Measurements from ENCODE around the gene ENKD1. TPM values are rescaled to one million over a fixed set of nuclear protein-coding genes. Genes with fewer than 3 reads are reported as not detected.

ENKD1 gene
- total RNA-seq, 5 donors from 2014 or later (not counting 1 experiment from before 2014, with no cell fraction given) = 4.2 to 12.1 (median 10.1) TPM

- ATAC-seq (replicated peaks in 1 of 4) (no peak), DNase-seq (peak in 5 of 35 experiments; percentile 22 to 45 (median 38))
- Mint-ChIP-seq H3K27me3 (no peaks in the 10 kb centered on the region), H3K4me3 (no peak overlapping the region), H3K27ac (peak overlapping the region in 1 of 2 donors; percentile 58), H3K4me1 (peaks cover 30 to 48% (median 30%) of the 10 kb centered on the region in 3 donors), H3K36me3 (no peaks in the 10 kb centered on the region), H3K9me3 (no peaks in the 10 kb centered on the region)
- no peak overlapping the region for H3K27ac ChIP-seq (ENCODE audit: low read length)
- no peaks in the 10 kb centered on the region for H3K36me3 ChIP-seq (ENCODE audit: control insufficient read depth in 2 of 2, extremely low read depth in 1 of 2, insufficient read depth in 1 of 2, low read length in 1 of 2)
- H3K4me3 ChIP-seq (ENCODE audit: control insufficient read depth in 1 of 2, extremely low read depth in 1 of 2, low read length in 1 of 2) = no peak overlapping the region
- H3K27me3 ChIP-seq (replicated peaks in 1 of 2; ENCODE audit: control insufficient read depth in 2 of 2, extremely low read depth in 1 of 2, insufficient read depth in 2 of 2, low read length in 1 of 2) = no peaks in the 10 kb centered on the region
- no peaks in the 10 kb centered on the region for H3K9me3 ChIP-seq
- ChIA-PET POLR2A (no interaction called here), CTCF (interaction anchor here (0.5 to 0.6 kb wide), 2 partner anchors 67 to 365 kb away, joined by 3 read pairs; no protein-coding TSS in a partner anchor)
- peaks cover 10 to 54% of the 10 kb centered on the region in 2 experiments for H3K4me1 ChIP-seq (ENCODE audit: control insufficient read depth in 1 of 2, extremely low read depth in 1 of 2, insufficient read depth in 2 of 2, low read length in 2 of 2)
- 94% methylated on average over 19 of the region's 25 CpGs for WGBS (ENCODE audit: insufficient coverage)
These were observed 3.2 kb downstream of the ENKD1 start for GRCh38 chr16:67663151-67663876.

- Mint-ChIP-seq H3K27me3 (no peaks in the 10 kb centered on the region), H3K36me3 (no peaks in the 10 kb centered on the region), H3K4me3 (peak overlapping the region in 1 of 3 donors; percentile 3), H3K9me3 (no peaks in the 10 kb centered on the region), H3K4me1 (peaks cover 25 to 43% (median 36%) of the 10 kb centered on the region in 3 donors), H3K27ac (no peak overlapping the region)
- ChIA-PET POLR2A (no interaction called here), CTCF (interaction anchor here in 1 of 2 donors (0.6 kb wide), 1 partner anchor 8 kb away, joined by 5 read pairs; no protein-coding TSS in a partner anchor)
- H3K4me3 ChIP-seq (ENCODE audit: control insufficient read depth in 1 of 2, extremely low read depth in 1 of 2, low read length in 1 of 2) = no peak overlapping the region
- peaks cover 0 to 1% of the 10 kb centered on the region in 2 donors for H3K36me3 ChIP-seq (ENCODE audit: control insufficient read depth in 2 of 2, extremely low read depth in 1 of 2, insufficient read depth in 1 of 2, low read length in 1 of 2)
- DNase-seq (no peak), ATAC-seq (replicated peaks in 1 of 4) (no peak)
- no peak overlapping the region for H3K27ac ChIP-seq (ENCODE audit: low read length)
- H3K9me3 ChIP-seq = no peaks in the 10 kb centered on the region
- peaks cover 9 to 51% of the 10 kb centered on the region in 2 experiments for H3K4me1 ChIP-seq (ENCODE audit: control insufficient read depth in 1 of 2, extremely low read depth in 1 of 2, insufficient read depth in 2 of 2, low read length in 2 of 2)
- H3K27me3 ChIP-seq (replicated peaks in 1 of 2; ENCODE audit: control insufficient read depth in 2 of 2, extremely low read depth in 1 of 2, insufficient read depth in 2 of 2, low read length in 1 of 2) = no peaks in the 10 kb centered on the region
These were observed 3.9 kb downstream of the ENKD1 start for GRCh38 chr16:67662653-67663010.

GRCh38 chr16:67661886-67662652 lies 4.5 kb downstream of the ENKD1 start:
- H3K36me3 Mint-ChIP-seq = no peaks in the 10 kb centered on the region
- H3K4me1 Mint-ChIP-seq = peaks cover 20 to 38% (median 36%) of the 10 kb centered on the region in 3 donors
- peak overlapping the region in 1 of 2 donors; percentile 31 for H3K27ac Mint-ChIP-seq
- Histone ChIP-seq H3K4me3 (ENCODE audit: control insufficient read depth in 1 of 2, extremely low read depth in 1 of 2, low read length in 1 of 2) (no peak overlapping the region), H3K9me3 (no peaks in the 10 kb centered on the region), H3K36me3 (ENCODE audit: control insufficient read depth in 2 of 2, extremely low read depth in 1 of 2, insufficient read depth in 1 of 2, low read length in 1 of 2) (peaks cover 1 to 6% of the 10 kb centered on the region in 2 donors), H3K4me1 (ENCODE audit: control insufficient read depth in 1 of 2, extremely low read depth in 1 of 2, insufficient read depth in 2 of 2, low read length in 2 of 2) (peaks cover 5 to 46% of the 10 kb centered on the region in 2 experiments), H3K27ac (ENCODE audit: low read length) (no peak overlapping the region), H3K27me3 (replicated peaks in 1 of 2; ENCODE audit: control insufficient read depth in 2 of 2, extremely low read depth in 1 of 2, insufficient read depth in 2 of 2, low read length in 1 of 2) (no peaks in the 10 kb centered on the region)
- H3K4me3 Mint-ChIP-seq = peak overlapping the region; percentile 86 to 89 (median 89)
- 96% methylated on average over 34 of the region's 34 CpGs for WGBS (ENCODE audit: insufficient coverage)
- H3K9me3 Mint-ChIP-seq = no peaks in the 10 kb centered on the region
- ATAC-seq (replicated peaks in 1 of 4) = no peak
- ChIA-PET CTCF (interaction anchor here in 1 of 2 donors (0.6 kb wide), 1 partner anchor 9 kb away, joined by 5 read pairs; no protein-coding TSS in a partner anchor), POLR2A (no interaction called here)
- no peaks in the 10 kb centered on the region for H3K27me3 Mint-ChIP-seq
- DNase-seq = no peak

GRCh38 chr16:67661101-67661761 lies 5.3 kb downstream of the ENKD1 start:
- no peaks in the 10 kb centered on the region for H3K9me3 Mint-ChIP-seq
- H3K27me3 ChIP-seq (replicated peaks in 1 of 2; ENCODE audit: control insufficient read depth in 2 of 2, extremely low read depth in 1 of 2, insufficient read depth in 2 of 2, low read length in 1 of 2) = no peaks in the 10 kb centered on the region
- ATAC-seq (replicated peaks in 1 of 4) (peak in 2 of 4 experiments; percentile 4 to 5), DNase-seq (peak in 5 of 35 experiments; percentile 6 to 54 (median 25))
- H3K27ac ChIP-seq (ENCODE audit: low read length) = peak overlapping the region; percentile 79
- no peaks in the 10 kb centered on the region for H3K27me3 Mint-ChIP-seq
- peak overlapping the region; percentile 86 to 89 (median 89) for H3K4me3 Mint-ChIP-seq
- H3K4me1 Mint-ChIP-seq = peaks cover 19 to 36% (median 35%) of the 10 kb centered on the region in 3 donors
- 21% methylated on average over 36 of the region's 39 CpGs for WGBS (ENCODE audit: insufficient coverage)
- no peaks in the 10 kb centered on the region for H3K36me3 Mint-ChIP-seq
- H3K4me3 ChIP-seq (ENCODE audit: control insufficient read depth in 1 of 2, extremely low read depth in 1 of 2, low read length in 1 of 2) = peak overlapping the region; percentile 99 to 100
- H3K27ac Mint-ChIP-seq = peak overlapping the region; percentile 82 to 88
- peaks cover 5 to 11% of the 10 kb centered on the region in 2 donors for H3K36me3 ChIP-seq (ENCODE audit: control insufficient read depth in 2 of 2, extremely low read depth in 1 of 2, insufficient read depth in 1 of 2, low read length in 1 of 2)
- peaks cover 5 to 40% of the 10 kb centered on the region in 2 experiments for H3K4me1 ChIP-seq (ENCODE audit: control insufficient read depth in 1 of 2, extremely low read depth in 1 of 2, insufficient read depth in 2 of 2, low read length in 2 of 2)
- no peaks in the 10 kb centered on the region for H3K9me3 ChIP-seq
- ChIA-PET CTCF (interaction anchor here in 1 of 2 donors (0.6 to 1.6 kb wide), 2 partner anchors 16 to 58 kb away, joined by 3 to 9 read pairs; partner anchors contain the start of gene CARMIL2), POLR2A (interaction anchor here in 1 of 2 donors (2.1 kb wide), 1 partner anchor 181 kb away, joined by 8 read pairs; the partner anchor contains the start of gene ATP6V0D1)

- POLR2A ChIA-PET = interaction anchor here (0.6 to 2.1 kb wide), 5 partner anchors 16 to 1429 kb away, joined by 3 to 8 read pairs (median 3); partner anchors contain the start of genes ATP6V0D1 (in 1 of the 2) and CARMIL2 (in 1 of the 2)
- H3K27me3 Mint-ChIP-seq = no peaks in the 10 kb centered on the region
- CTCF ChIA-PET = interaction anchor here (0.6 to 1.6 kb wide), 10 partner anchors 16 to 275 kb away, joined by 3 to 9 read pairs (median 4); partner anchors contain the start of genes ATP6V0D1 (in 1 of the 2) and CARMIL2 (in 1 of the 2)
- DNase-seq (peak; percentile 82 to 98 (median 92)), ATAC-seq (replicated peaks in 1 of 4) (peak; percentile 83 to 87 (median 85))
- H3K4me1 Mint-ChIP-seq = peaks cover 15 to 37% (median 36%) of the 10 kb centered on the region in 3 donors
- Histone ChIP-seq H3K27me3 (replicated peaks in 1 of 2; ENCODE audit: control insufficient read depth in 2 of 2, extremely low read depth in 1 of 2, insufficient read depth in 2 of 2, low read length in 1 of 2) (no peaks in the 10 kb centered on the region), H3K9me3 (no peaks in the 10 kb centered on the region), H3K36me3 (ENCODE audit: control insufficient read depth in 2 of 2, extremely low read depth in 1 of 2, insufficient read depth in 1 of 2, low read length in 1 of 2) (peaks cover 5 to 17% of the 10 kb centered on the region in 2 donors), H3K4me1 (ENCODE audit: control insufficient read depth in 1 of 2, extremely low read depth in 1 of 2, insufficient read depth in 2 of 2, low read length in 2 of 2) (peaks cover 5 to 34% of the 10 kb centered on the region in 2 experiments), H3K4me3 (ENCODE audit: control insufficient read depth in 1 of 2, extremely low read depth in 1 of 2, low read length in 1 of 2) (peak within 1 kb of the TSS; percentile 99 to 100), H3K27ac (ENCODE audit: low read length) (peak within 1 kb of the TSS; percentile 100)
- WGBS (ENCODE audit: insufficient coverage) = 2% methylated on average over 48 of the region's 48 CpGs
- no peaks in the 10 kb centered on the region for H3K9me3 Mint-ChIP-seq
- H3K4me3 Mint-ChIP-seq = peak within 1 kb of the TSS; percentile 89 to 93 (median 91)
- H3K36me3 Mint-ChIP-seq = peaks cover 4% of the 10 kb centered on the region
- H3K27ac Mint-ChIP-seq = peak within 1 kb of the TSS; percentile 93 to 95
These were observed 6.0 kb downstream of the ENKD1 start, which contains the start of gene PARD6A for GRCh38 chr16:67660564-67661028. Gene PARD6A, plus strand, starts transcription at chr16:67660960. Its CDS starts 79 bp downstream, at chr16:67661039.

Data from T-cell (primary cell).